HG02763 (cell line): ENCODE data around the gene SLC6A5.
"Not testable (repeated sequence)": the region's sequence is repeated elsewhere in the genome, so short reads cannot be mapped to it uniquely, and the experiment has no call there.

Experiments used
- ATAC-seq: cut with Tn5 transposase; IDR thresholded peaks from one replicate; pipeline ENCODE4 v1.9.1; 2021; ENCODE audit warnings: mild to moderate bottlenecking, moderate library complexity; ENCODE audit not compliant: unreplicated experiment

Gene SLC6A5

GRCh38 chr11:20599221-20600019 lies at the start of gene SLC6A5:
Gene SLC6A5, plus strand, starts transcription at chr11:20599608. Its CDS starts 65 bp downstream, at chr11:20599673.
- no peak for ATAC-seq

- no peak for ATAC-seq
These were observed 48.3 kb upstream of the SLC6A5 start for GRCh38 chr11:20551096-20551495.

- ATAC-seq = no peak
These were observed 43.6 kb upstream of the SLC6A5 start for GRCh38 chr11:20555783-20556182.

GRCh38 chr11:20556396-20556795 lies 43.0 kb upstream of the SLC6A5 start:
- not testable (repeated sequence) for ATAC-seq

GRCh38 chr11:20558741-20559140 lies 40.7 kb upstream of the SLC6A5 start:
- no peak for ATAC-seq

- ATAC-seq = no peak
These were observed 39.7 kb upstream of the SLC6A5 start for GRCh38 chr11:20559523-20560300.

- ATAC-seq = no peak
These were observed 37.5 kb upstream of the SLC6A5 start for GRCh38 chr11:20561915-20562314.

GRCh38 chr11:20563866-20564265 lies 35.5 kb upstream of the SLC6A5 start:
- ATAC-seq = no peak

GRCh38 chr11:20564846-20565635 lies 34.4 kb upstream of the SLC6A5 start:
- ATAC-seq = no peak

- ATAC-seq = not testable (repeated sequence)
These were observed 33.3 kb upstream of the SLC6A5 start for GRCh38 chr11:20566115-20566514.

GRCh38 chr11:20566591-20567434 lies 32.6 kb upstream of the SLC6A5 start:
- no peak for ATAC-seq

GRCh38 chr11:20579725-20580124 lies 19.7 kb upstream of the SLC6A5 start:
- ATAC-seq = not testable (repeated sequence)

GRCh38 chr11:20583201-20583600 lies 16.2 kb upstream of the SLC6A5 start:
- ATAC-seq = no peak

- ATAC-seq = no peak
These were observed 15.2 kb upstream of the SLC6A5 start for GRCh38 chr11:20584093-20584774.

- no peak for ATAC-seq
These were observed 9.6 kb upstream of the SLC6A5 start for GRCh38 chr11:20589796-20590195.

- ATAC-seq = no peak
These were observed 9.0 kb upstream of the SLC6A5 start for GRCh38 chr11:20590381-20590780.

- no peak for ATAC-seq
These were observed 6.7 kb upstream of the SLC6A5 start for GRCh38 chr11:20592741-20593140.

- ATAC-seq = no peak
These were observed 4.9 kb upstream of the SLC6A5 start for GRCh38 chr11:20594274-20595061.

- ATAC-seq = no peak
These were observed 4.3 kb upstream of the SLC6A5 start for GRCh38 chr11:20595101-20595500.
